BJ (cell line): ENCODE results near the gene EPS8. TPM values are rescaled to one million over a fixed set of nuclear protein-coding genes. Genes with fewer than 3 reads are reported as not detected.

Experiments
- CTCF ChIA-PET: fragments of 350-600 bp; formaldehyde crosslinking; extraction: SDS; loops from one replicate; lab custom pipeline; 2021; ENCODE audit warnings: antibody characterized with exemption, inconsistent platforms; lab: Yijun Ruan, JAX
- POLR2A ChIA-PET: fragments of 300-600 bp; sonication (Branson Sonifier 250); formaldehyde crosslinking; extraction: SDS; loops from one replicate; lab custom pipeline; 2021; ENCODE audit warnings: antibody characterized with exemption; lab: Charles Lee
- DNase-seq: peaks from one replicate; pipeline ENCODE4 v3.0.0-alpha.2; 2011; ENCODE audit warnings: low read depth
- H3K27me3 ChIP-seq: 2 replicates; pipeline ENCODE4 v1.6.0; 2011; ENCODE audit warnings: low read length; ENCODE audit not compliant: control insufficient read depth, insufficient read depth
- H3K36me3 ChIP-seq: 2 replicates; pipeline ENCODE4 v1.5.1; 2011; ENCODE audit warnings: low read length; ENCODE audit not compliant: control insufficient read depth, insufficient read depth
- H3K4me3 ChIP-seq: 2 replicates; pipeline ENCODE4 v1.5.1; 2011; ENCODE audit warnings: low read depth, mild to moderate bottlenecking, control low read depth, low read length
- polyA plus RNA-seq: library from polyadenylated mRNA; depleted of rRNA; stranded (reverse); fragments of >200 nt; gene quantifications from 2 replicates; pipeline ENCODE4 v1.2.3, GENCODE V29; 2011
- TF ChIP-seq, protein P1 (sequence below): IDR thresholded peaks from 2 replicates; pipeline ENCODE4 v1.5.1; 2011; ENCODE audit warnings: low read depth, mild to moderate bottlenecking, control low read depth, inconsistent platforms, low read length, moderate library complexity; ENCODE audit not compliant: insufficient read depth

The EPS8 gene
- polyA plus RNA-seq, 1 experiment: 118 TPM

DNA sequence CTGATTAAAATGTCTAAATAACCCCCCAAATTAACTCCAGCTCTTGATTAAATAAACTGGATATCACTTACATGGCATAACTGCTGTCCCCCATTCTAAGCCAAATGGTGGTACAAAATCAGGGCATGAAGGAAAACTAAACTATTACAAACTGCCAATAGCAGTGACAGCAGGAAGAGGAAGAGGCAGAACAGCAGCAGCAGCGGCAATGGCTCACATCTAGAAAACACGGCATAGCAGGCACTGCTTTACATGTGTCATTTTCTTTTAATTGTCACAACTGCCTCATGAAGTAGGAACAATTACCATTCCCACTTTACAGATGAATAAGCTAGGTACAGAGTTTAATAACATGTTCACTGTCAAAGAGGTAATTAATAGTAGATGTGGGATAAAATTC is 92.0 kb downstream of the EPS8 start:
- ChIA-PET POLR2A (no interaction called here), CTCF (interaction anchor here (1.1 kb wide), 1 partner anchor 12 kb away, joined by 3 read pairs; no protein-coding TSS in a partner anchor)
- DNase-seq: no peak
- H3K4me3 ChIP-seq: no peak overlapping the region
- H3K27me3 ChIP-seq: no peaks in the 10 kb centered on the region
- TF ChIP-seq, protein P1, sequence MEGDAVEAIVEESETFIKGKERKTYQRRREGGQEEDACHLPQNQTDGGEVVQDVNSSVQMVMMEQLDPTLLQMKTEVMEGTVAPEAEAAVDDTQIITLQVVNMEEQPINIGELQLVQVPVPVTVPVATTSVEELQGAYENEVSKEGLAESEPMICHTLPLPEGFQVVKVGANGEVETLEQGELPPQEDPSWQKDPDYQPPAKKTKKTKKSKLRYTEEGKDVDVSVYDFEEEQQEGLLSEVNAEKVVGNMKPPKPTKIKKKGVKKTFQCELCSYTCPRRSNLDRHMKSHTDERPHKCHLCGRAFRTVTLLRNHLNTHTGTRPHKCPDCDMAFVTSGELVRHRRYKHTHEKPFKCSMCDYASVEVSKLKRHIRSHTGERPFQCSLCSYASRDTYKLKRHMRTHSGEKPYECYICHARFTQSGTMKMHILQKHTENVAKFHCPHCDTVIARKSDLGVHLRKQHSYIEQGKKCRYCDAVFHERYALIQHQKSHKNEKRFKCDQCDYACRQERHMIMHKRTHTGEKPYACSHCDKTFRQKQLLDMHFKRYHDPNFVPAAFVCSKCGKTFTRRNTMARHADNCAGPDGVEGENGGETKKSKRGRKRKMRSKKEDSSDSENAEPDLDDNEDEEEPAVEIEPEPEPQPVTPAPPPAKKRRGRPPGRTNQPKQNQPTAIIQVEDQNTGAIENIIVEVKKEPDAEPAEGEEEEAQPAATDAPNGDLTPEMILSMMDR: no peak
- H3K36me3 ChIP-seq: no peaks in the 10 kb centered on the region

DNA sequence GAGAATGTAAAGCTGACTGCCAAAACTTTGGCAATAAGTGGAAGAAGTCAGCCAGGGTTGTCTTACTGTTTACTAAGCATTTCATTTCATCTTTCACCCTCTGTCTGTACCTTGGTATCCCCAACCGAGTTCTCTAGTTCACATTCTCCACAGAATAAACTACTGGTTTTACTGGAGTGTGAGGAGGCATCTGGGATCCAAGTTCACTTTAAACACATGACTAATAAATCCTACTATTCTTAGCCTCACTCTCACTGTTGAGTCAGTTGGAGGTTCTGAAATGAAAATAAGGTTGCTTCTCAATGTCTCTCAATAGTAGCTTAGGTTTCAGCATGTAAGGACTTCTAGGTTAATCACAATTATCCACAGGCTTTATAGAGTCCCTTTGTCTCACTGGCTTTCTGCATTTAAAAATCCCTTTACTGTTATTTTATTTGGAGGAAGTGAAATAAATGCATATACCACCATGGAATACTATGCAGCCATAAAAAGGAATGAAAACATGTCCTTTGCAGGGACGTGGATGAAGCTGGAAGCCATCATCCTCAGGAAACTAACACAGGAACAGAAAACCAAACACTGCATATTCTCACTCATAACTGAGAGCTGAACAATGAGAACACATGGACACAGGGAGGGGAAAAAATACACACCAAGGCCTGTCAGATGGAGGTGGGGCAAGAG is 95.8 kb downstream of the EPS8 start:
- POLR2A ChIA-PET: no interaction called here
- no peak for DNase-seq
- TF ChIP-seq, protein P1: no peak
- Histone ChIP-seq H3K4me3 (no peak overlapping the region), H3K27me3 (no peaks in the 10 kb centered on the region), H3K36me3 (no peaks in the 10 kb centered on the region)
- CTCF ChIA-PET: no interaction called here

DNA sequence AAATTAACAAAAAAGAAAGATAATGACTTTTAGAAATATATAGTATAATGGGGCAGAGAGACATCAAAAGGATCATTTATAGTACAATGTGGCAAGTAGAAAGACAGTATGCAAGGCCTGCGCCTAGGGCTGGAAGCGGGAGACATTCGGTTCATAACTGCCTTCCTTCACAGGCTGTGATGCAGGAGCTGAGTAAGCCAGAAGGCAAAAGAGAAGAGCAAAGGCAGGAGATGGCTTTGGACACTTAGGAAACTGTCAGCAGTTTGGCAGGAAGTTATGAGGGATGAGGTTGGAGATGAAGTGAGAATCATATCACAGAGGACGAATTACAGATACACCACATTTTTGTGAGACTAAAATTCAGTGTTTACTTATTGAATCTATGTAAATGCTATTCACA is 97.8 kb downstream of the EPS8 start:
- Histone ChIP-seq H3K27me3 (no peaks in the 10 kb centered on the region), H3K4me3 (no peak overlapping the region), H3K36me3 (no peaks in the 10 kb centered on the region)
- ChIA-PET CTCF (no interaction called here), POLR2A (no interaction called here)
- TF ChIP-seq, protein P1: no peak
- no peak for DNase-seq

DNA sequence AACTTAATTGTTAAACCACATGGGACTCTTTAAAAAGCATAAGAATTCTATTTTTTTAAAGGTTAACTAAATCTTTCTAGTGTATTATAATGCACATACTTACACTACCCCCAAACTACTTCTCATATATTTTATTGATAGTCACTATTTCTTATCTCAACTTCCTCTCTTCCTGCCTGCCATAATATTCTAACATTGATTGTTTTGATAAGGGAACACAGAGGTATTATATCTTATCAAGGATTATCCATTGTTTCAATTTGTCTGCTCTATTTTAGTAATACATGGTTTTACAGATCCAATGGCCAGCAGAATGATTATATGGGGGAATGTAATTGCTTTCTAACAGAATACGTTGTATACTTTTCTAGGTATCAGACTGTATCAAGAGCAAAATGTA is 98.9 kb downstream of the EPS8 start:
- TF ChIP-seq, protein P1: no peak

DNA sequence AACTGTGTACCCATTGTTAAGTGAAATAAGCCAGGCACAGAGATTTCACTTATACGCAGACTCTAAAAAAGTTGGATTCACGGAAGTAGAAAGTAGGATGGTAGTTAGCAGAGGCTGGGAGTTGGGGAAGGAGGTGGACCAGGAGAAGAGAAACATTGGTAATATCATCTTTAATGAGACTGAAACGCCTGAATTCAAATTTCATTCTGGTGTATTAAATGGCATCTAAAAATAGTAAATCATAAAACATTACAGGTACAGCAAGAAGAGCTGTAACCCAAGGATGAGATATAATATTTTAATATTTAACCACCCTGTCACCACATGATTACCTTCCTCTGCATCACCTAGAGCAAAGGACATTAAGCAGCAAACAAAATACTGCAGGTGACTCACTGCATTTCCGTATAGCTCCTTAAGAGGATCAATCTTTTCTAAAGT is 99.4 kb downstream of the EPS8 start:
- no peak for DNase-seq
- H3K4me3 ChIP-seq: no peak overlapping the region
- no peaks in the 10 kb centered on the region for H3K27me3 ChIP-seq
- ChIA-PET POLR2A (no interaction called here), CTCF (interaction anchor here (0.7 kb wide), 1 partner anchor 66 kb away, joined by 3 read pairs; no protein-coding TSS in a partner anchor)
- no peaks in the 10 kb centered on the region for H3K36me3 ChIP-seq
- TF ChIP-seq, protein P1: no peak

More for the DNA sequence above, 98.9 kb downstream of the EPS8 start:
- Histone ChIP-seq H3K36me3 (no peaks in the 10 kb centered on the region), H3K27me3 (no peaks in the 10 kb centered on the region), H3K4me3 (no peak overlapping the region)
- POLR2A ChIA-PET: no interaction called here
- CTCF ChIA-PET: interaction anchor here (0.7 kb wide), 1 partner anchor 66 kb away, joined by 3 read pairs; no protein-coding TSS in a partner anchor
- DNase-seq: no peak
